Measurements from ENCODE around the gene MMP27.

The MMP27 gene

DNA sequence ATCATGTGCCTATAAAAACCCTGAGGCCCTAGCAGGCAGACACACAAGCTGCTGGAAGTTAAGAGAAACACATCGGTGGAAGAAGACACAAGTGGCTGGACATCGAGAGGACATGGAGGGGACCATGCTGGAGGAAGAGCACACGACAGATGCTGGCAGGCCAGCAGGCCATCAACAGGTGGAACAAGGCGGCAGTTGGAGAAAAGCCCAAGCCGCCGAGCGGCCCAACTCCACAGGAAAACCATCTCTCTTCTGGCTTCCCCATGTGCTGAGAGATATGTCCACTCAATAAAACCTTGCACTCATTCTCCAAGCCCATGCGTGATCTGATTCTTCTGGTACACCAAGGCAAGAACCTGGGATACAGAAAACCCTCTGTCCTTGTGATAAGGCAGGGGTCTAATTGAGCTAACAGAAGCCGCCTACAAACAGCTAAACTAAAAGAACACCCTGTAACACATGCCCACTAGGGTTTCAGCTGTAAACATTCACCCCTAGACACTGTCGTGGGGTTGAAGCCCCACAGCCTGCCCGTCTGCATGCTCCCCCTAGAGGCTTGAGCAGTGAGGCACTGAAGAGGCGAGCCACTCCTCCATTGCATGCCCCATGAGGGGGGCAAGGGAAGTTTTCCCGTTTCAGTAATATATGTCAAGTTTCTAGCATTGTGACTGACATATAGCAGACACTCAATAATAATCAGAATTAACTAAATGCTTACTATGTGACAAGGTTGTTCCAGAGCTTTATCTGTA is 41.4 kb downstream of the MMP27 start:
- H3K4me1 ChIP-seq (ENCODE audit: control insufficient read depth, insufficient read depth, low read length), result no peaks in the 10 kb centered on the region
- WGBS, 2 experiments, result 83 to 85% methylated on average over 12 to 13 of the region's 13 CpGs

DNA sequence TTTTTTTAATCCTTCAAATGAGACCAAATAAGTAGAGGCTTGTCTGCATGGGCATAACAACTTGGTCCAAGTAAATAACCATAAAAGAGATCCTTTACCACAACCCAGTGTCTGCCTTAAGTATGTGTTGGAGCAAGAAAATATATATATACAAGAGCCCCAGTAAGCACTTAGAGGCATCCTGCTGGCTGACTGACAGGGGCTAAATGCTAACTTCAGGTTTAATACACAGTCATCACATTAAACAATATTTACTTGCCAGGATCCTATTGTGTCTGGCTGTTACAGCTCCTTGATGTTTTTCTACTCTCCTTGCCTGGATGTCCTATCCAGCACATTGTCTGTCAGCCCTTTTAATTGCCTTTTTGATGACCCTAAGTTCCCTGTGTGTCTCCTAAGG is 43.0 kb downstream of the MMP27 start:
- no peak overlapping the region for H3K4me3 ChIP-seq (ENCODE audit: insufficient read depth, low read depth, low read length)
- H3K36me3 ChIP-seq (ENCODE audit: control insufficient read depth, insufficient read depth, low read length), result no peaks in the 10 kb centered on the region
- H3K27ac ChIP-seq (ENCODE audit: insufficient read depth, low read depth, low read length, poor library complexity, severe bottlenecking), result no peak overlapping the region
- no peaks in the 10 kb centered on the region for H3K4me1 ChIP-seq (ENCODE audit: control insufficient read depth, insufficient read depth, low read length)
- H3K9me3 ChIP-seq (ENCODE audit: control insufficient read depth, low read length), result no peaks in the 10 kb centered on the region
- no peaks in the 10 kb centered on the region for H3K27me3 ChIP-seq (ENCODE audit: control insufficient read depth, insufficient read depth, low read length, poor library complexity, severe bottlenecking)

More for the DNA sequence above, 41.4 kb downstream of the MMP27 start:
- no peaks in the 10 kb centered on the region for H3K9me3 ChIP-seq (ENCODE audit: control insufficient read depth, low read length)
- no peaks in the 10 kb centered on the region for H3K36me3 ChIP-seq (ENCODE audit: control insufficient read depth, insufficient read depth, low read length)
- no peaks in the 10 kb centered on the region for H3K27me3 ChIP-seq (ENCODE audit: control insufficient read depth, insufficient read depth, low read length, poor library complexity, severe bottlenecking)
- H3K4me3 ChIP-seq (ENCODE audit: insufficient read depth, low read depth, low read length), result no peak overlapping the region
- H3K27ac ChIP-seq (ENCODE audit: insufficient read depth, low read depth, low read length, poor library complexity, severe bottlenecking), result no peak overlapping the region

DNA sequence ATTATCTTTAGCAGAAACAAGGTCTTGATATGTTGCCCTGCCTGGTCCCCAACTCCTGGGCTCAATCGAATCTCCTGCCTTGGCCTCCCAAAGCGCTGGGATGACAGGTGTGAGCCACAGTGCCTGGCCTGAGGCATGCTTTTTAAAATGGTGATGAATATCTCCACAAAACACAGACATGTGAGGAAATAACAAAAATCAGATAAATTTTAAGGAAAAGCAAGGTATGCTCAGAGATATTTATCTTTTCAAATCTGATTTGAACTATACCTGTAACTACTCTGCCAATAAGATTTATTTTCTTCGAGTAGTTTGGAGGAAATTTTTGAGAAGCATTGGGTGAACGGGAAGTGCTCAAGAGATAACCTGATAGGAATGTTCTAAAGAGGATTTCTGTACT is 44.5 kb downstream of the MMP27 start:
- Histone ChIP-seq H3K4me3 (ENCODE audit: insufficient read depth, low read depth, low read length) (no peak overlapping the region), H3K9me3 (ENCODE audit: control insufficient read depth, low read length) (no peaks in the 10 kb centered on the region), H3K27ac (ENCODE audit: insufficient read depth, low read depth, low read length, poor library complexity, severe bottlenecking) (no peak overlapping the region), H3K36me3 (ENCODE audit: control insufficient read depth, insufficient read depth, low read length) (no peaks in the 10 kb centered on the region), H3K27me3 (ENCODE audit: control insufficient read depth, insufficient read depth, low read length, poor library complexity, severe bottlenecking) (no peaks in the 10 kb centered on the region), H3K4me1 (ENCODE audit: control insufficient read depth, insufficient read depth, low read length) (no peaks in the 10 kb centered on the region)
- 90 to 91% methylated on average over 4 of the region's 4 CpGs for WGBS, 2 experiments

DNA sequence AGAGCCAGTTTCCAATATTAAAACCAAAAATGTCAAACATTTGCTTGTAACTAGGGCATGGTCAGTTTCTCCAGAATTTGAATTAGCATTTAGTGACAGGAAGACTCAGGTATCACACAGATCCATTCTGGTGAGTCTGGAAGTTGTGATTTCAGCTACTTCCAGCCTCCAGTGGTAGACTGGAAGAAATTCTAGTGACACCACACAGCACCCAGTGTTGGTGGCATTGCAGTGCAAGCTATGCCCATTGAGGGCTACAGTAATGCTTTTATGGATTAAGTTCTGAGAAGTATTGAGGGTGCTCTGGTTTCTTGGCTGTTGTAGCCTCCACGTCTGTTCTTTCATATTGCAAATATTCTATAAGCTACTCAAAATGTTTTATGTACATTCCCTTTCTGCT is 49.0 kb downstream of the MMP27 start:
- WGBS, 2 experiments, result 83% methylated on average over 1 of the region's 1 CpG; no CpG with 5 or more reads in 1 of the 2 experiments
- no peaks in the 10 kb centered on the region for H3K4me1 ChIP-seq (ENCODE audit: control insufficient read depth, insufficient read depth, low read length)
- H3K36me3 ChIP-seq (ENCODE audit: control insufficient read depth, insufficient read depth, low read length), result no peaks in the 10 kb centered on the region
- no peaks in the 10 kb centered on the region for H3K27me3 ChIP-seq (ENCODE audit: control insufficient read depth, insufficient read depth, low read length, poor library complexity, severe bottlenecking)
- no peaks in the 10 kb centered on the region for H3K9me3 ChIP-seq (ENCODE audit: control insufficient read depth, low read length)
- no peak overlapping the region for H3K4me3 ChIP-seq (ENCODE audit: insufficient read depth, low read depth, low read length)
- no peak overlapping the region for H3K27ac ChIP-seq (ENCODE audit: insufficient read depth, low read depth, low read length, poor library complexity, severe bottlenecking)

DNA sequence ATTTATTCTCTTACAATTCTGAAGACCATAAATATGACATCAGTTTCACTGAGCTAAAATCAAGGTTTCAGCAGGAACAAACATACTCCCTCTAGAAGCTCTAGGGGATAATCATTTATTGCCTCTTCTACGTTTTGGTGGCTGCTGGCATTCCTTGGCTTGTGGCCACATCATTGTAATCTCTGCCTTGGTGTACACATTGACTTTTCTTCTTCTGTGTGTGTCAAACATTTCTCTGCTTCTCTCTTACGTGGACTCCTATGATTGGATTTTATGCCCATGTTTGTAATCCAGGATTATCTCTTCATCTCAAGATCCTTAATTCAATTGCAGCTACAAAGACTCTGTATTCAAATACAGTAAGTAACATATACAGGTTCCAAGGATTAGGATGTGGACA is 50.0 kb downstream of the MMP27 start:
- 81 to 92% methylated on average over 2 of the region's 2 CpGs for WGBS, 2 experiments

DNA sequence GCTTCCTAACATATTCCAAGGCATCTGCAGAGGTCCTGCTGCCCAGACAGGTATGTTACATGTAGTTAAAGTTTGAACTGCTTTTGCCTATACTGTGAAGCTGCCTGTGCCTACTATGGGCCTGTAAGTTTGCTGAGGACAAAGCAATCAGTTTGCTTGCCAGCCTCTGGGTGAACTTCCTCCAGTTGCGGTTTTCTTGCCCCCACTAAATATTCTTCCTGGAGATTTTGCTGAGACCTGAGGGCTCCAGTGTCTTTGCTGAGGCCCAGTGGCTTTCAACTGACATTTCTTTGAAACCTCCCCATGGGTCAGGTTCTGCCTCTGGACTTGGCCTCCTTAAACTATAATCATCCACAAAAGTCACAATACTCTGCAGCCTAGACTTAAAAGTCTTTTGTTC is 50.8 kb downstream of the MMP27 start:
- no peaks in the 10 kb centered on the region for H3K27me3 ChIP-seq (ENCODE audit: control insufficient read depth, insufficient read depth, low read length, poor library complexity, severe bottlenecking)
- no peaks in the 10 kb centered on the region for H3K4me1 ChIP-seq (ENCODE audit: control insufficient read depth, insufficient read depth, low read length)
- H3K4me3 ChIP-seq (ENCODE audit: insufficient read depth, low read depth, low read length), result no peak overlapping the region
- H3K36me3 ChIP-seq (ENCODE audit: control insufficient read depth, insufficient read depth, low read length), result no peaks in the 10 kb centered on the region
- no peak overlapping the region for H3K27ac ChIP-seq (ENCODE audit: insufficient read depth, low read depth, low read length, poor library complexity, severe bottlenecking)
- 91 to 94% methylated on average over 1 of the region's 1 CpG for WGBS, 2 experiments
- no peaks in the 10 kb centered on the region for H3K9me3 ChIP-seq (ENCODE audit: control insufficient read depth, low read length)

More for the DNA sequence above, 50.0 kb downstream of the MMP27 start:
- Histone ChIP-seq H3K4me3 (ENCODE audit: insufficient read depth, low read depth, low read length) (no peak overlapping the region), H3K27ac (ENCODE audit: insufficient read depth, low read depth, low read length, poor library complexity, severe bottlenecking) (no peak overlapping the region), H3K9me3 (ENCODE audit: control insufficient read depth, low read length) (no peaks in the 10 kb centered on the region), H3K36me3 (ENCODE audit: control insufficient read depth, insufficient read depth, low read length) (no peaks in the 10 kb centered on the region), H3K27me3 (ENCODE audit: control insufficient read depth, insufficient read depth, low read length, poor library complexity, severe bottlenecking) (no peaks in the 10 kb centered on the region), H3K4me1 (ENCODE audit: control insufficient read depth, insufficient read depth, low read length) (no peaks in the 10 kb centered on the region)

DNA sequence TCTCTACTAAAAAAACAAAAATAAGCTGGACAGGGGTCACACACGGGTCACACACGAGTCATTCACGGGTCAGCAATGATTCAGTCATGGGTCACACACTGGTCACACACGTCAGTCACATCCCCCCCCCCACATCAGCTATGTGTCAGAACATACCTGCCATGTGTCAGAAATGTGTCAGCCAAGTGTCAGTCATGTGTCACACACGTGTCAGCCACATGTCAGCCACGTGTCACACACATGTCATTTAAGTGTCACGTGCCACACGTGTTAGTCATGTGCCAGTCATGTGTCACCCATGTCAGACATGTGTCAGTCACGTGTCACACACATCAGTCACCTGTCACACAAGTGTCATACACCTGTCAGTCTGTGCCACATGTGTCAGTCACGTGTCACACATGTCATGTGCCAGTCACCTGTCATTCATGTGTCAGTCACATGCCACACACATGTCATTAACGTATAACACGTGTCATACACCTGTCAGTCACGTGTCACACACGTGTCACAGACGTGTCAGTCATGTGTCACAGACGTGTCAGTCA is 51.8 kb downstream of the MMP27 start:
- Histone ChIP-seq H3K4me3 (ENCODE audit: insufficient read depth, low read depth, low read length) (no peak overlapping the region), H3K27me3 (ENCODE audit: control insufficient read depth, insufficient read depth, low read length, poor library complexity, severe bottlenecking) (no peaks in the 10 kb centered on the region), H3K27ac (ENCODE audit: insufficient read depth, low read depth, low read length, poor library complexity, severe bottlenecking) (no peak overlapping the region), H3K36me3 (ENCODE audit: control insufficient read depth, insufficient read depth, low read length) (no peaks in the 10 kb centered on the region), H3K4me1 (ENCODE audit: control insufficient read depth, insufficient read depth, low read length) (no peaks in the 10 kb centered on the region), H3K9me3 (ENCODE audit: control insufficient read depth, low read length) (no peaks in the 10 kb centered on the region)
- WGBS, 2 experiments, result 91 to 93% methylated on average over 16 of the region's 16 CpGs

DNA sequence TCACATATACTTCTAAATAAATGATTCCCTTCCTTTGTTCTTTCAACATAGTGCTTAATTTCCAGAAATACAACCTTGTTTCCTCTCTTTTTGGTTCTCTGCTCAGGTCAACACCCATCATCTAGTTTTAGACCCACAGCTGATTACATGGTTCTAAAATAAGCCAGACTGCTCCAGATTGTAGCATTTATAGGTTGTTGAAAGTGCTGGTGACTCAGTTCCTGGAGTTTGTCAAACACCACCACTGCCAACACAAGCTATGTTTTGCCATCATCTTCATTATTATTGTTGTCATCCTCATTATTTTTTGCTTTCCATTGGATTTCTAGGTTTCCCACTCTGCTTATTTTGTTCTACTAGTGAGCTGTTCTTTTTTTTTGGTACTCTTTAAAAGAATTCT is 58.1 kb downstream of the MMP27 start:
- no peaks in the 10 kb centered on the region for H3K36me3 ChIP-seq (ENCODE audit: control insufficient read depth, insufficient read depth, low read length)

DNA sequence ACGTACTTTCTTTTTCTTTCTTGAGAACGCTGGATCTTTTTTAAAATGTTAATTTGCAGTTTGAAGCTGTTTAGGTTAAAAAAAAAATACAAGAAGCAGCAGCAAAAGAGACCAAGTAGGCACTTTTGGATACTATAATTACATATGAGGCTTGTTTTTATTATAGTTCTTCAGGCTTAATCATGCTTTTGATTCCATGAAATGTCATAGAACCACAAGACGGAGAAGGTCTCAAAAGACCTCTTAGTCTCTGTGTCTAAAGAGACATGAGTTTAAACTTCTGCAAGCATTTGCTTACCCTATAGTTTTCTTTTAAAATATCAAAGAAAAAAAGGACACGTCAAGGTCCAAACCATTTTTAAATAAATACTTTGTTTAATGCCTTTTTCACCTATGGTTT is 61.6 kb downstream of the MMP27 start:
- H3K27me3 ChIP-seq (ENCODE audit: control insufficient read depth, insufficient read depth, low read length, poor library complexity, severe bottlenecking), result no peaks in the 10 kb centered on the region
- no peak overlapping the region for H3K4me3 ChIP-seq (ENCODE audit: insufficient read depth, low read depth, low read length)
- peaks cover 6% of the 10 kb centered on the region for H3K4me1 ChIP-seq (ENCODE audit: control insufficient read depth, insufficient read depth, low read length)
- no peaks in the 10 kb centered on the region for H3K36me3 ChIP-seq (ENCODE audit: control insufficient read depth, insufficient read depth, low read length)
- no peak overlapping the region for H3K27ac ChIP-seq (ENCODE audit: insufficient read depth, low read depth, low read length, poor library complexity, severe bottlenecking)
- 89 to 93% methylated on average over 4 of the region's 4 CpGs for WGBS, 2 experiments
- H3K9me3 ChIP-seq (ENCODE audit: control insufficient read depth, low read length), result no peaks in the 10 kb centered on the region

More for the DNA sequence above, 58.1 kb downstream of the MMP27 start:
- Histone ChIP-seq H3K9me3 (ENCODE audit: control insufficient read depth, low read length) (no peaks in the 10 kb centered on the region), H3K4me3 (ENCODE audit: insufficient read depth, low read depth, low read length) (no peak overlapping the region), H3K4me1 (ENCODE audit: control insufficient read depth, insufficient read depth, low read length) (no peaks in the 10 kb centered on the region), H3K27ac (ENCODE audit: insufficient read depth, low read depth, low read length, poor library complexity, severe bottlenecking) (no peak overlapping the region), H3K27me3 (ENCODE audit: control insufficient read depth, insufficient read depth, low read length, poor library complexity, severe bottlenecking) (no peaks in the 10 kb centered on the region)

Measured in ectodermal cell (in vitro differentiated cells).